ENCODE data around the gene KCNK17. TPM values are rescaled to one million over a fixed set of nuclear protein-coding genes. Genes with fewer than 3 reads are reported as not detected.
A peak's percentile ranks its signal among the peaks of the same experiment; 100 is the strongest.
"Not testable (repeated sequence)": the region's sequence is repeated elsewhere in the genome, so short reads cannot be mapped to it uniquely, and the experiment has no call there.

The KCNK17 gene
- total RNA-seq, 1 donor from 2014 or later, result not detected

DNA sequence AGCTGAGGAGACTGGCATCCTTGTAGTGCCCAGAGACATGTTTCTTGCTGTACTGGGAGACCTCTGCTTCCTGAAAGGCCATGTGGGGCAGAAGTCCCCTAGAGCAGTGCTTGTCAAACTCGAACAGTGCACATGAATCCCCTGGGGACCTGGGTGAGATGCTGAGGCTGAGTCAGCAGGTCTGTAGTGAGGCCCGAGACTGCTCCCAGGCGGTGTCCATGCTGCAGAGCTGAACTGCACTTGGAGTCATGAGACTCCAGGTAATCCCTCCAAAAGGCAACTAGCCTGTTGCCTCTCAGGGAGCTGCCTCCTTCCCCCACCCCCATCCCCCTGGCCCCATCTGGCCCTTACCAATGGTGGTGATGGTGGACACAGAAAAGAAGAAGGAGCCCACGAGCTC lies 3.7 kb downstream of the KCNK17 start:
- no peak for ATAC-seq

DNA sequence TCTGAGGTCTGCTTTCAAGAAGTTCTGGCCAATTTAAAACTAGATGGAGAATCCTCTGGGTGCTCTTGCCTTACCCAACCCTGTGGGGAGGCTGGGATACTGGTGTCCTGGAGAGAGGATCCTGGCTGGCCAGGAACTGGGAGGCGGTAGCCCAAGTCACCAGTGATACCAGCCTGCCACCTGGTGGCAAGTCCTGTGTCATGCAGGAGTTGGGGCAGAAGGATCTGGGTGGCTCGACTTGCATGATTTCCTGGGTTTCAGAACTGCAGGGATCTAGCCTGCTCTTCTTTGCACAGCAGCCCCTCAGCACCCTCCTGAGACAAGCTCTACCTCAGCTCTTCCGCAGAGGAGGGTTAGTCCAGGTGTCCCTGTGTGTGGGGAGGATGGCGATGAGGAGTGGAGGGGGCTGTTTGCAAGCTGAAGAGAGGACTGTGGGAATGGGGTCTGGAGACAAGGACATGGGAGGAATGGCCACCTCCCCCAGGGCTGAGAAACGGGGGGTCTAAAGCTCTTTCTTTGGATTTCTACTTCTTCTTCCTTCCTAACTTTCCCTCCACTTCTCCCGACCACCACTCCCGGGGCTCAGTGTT lies 4.2 kb downstream of the KCNK17 start:
- peak; percentile 72 for ATAC-seq
- intact Hi-C loops (cut with DNase I), result loop anchor here (2.0 kb wide), 1 partner anchor 437 kb away; no protein-coding TSS in a partner anchor
- peak; percentile 81 for DNase-seq (ENCODE audit: missing footprints)

More for the DNA sequence above, 3.7 kb downstream of the KCNK17 start:
- intact Hi-C loops (cut with DNase I), result loop anchor here (2.0 kb wide), 1 partner anchor 438 kb away; no protein-coding TSS in a partner anchor
- no peak for DNase-seq (ENCODE audit: missing footprints)

DNA sequence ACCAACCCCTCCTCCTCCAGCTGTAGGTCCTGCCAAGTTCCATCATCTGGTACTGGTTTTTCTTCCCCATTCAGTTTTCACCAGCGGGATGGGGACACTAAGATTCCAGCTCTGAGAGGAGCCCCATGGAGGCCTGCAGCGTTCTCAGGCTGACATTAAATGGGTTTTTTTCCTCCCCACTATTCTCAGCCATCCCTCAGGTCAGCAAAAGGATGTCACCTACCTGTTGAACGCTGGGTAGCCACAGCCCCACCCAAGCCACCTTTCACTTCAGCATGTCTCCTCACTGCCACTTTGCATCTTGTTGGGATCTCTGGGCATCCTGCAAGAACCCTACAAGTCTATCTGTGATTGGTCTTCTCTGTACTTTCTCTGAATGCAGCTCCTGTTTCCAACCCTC lies 6.8 kb downstream of the KCNK17 start:
- intact Hi-C loops (cut with DNase I), result no loop called here
- DNase-seq (ENCODE audit: missing footprints), result no peak
- ATAC-seq, result no peak

DNA sequence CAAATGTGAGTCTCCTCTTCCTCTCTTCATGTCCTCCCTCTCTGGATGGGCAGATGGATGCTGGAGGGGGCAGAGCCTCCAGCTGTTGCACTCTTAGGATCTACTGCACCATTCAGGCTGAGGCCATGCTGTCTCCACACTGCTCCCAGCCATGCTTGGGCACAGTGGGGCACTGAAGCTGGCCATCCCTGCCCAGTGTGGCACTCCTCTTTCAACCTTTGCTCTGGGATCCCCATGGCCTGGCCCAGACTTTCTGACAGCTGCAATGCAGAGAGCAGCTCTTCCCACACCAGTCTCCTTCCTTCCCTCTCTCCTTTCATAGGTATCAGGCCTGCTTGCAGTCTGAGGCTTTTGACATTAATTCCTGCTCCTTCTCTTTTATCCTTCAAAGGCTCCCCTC lies 9.3 kb downstream of the KCNK17 start:
- ATAC-seq (no peak), DNase-seq (ENCODE audit: missing footprints) (no peak)
- intact Hi-C loops (cut with DNase I), result loop anchor here (5.0 kb wide), 1 partner anchor 218 kb away; no protein-coding TSS in a partner anchor

DNA sequence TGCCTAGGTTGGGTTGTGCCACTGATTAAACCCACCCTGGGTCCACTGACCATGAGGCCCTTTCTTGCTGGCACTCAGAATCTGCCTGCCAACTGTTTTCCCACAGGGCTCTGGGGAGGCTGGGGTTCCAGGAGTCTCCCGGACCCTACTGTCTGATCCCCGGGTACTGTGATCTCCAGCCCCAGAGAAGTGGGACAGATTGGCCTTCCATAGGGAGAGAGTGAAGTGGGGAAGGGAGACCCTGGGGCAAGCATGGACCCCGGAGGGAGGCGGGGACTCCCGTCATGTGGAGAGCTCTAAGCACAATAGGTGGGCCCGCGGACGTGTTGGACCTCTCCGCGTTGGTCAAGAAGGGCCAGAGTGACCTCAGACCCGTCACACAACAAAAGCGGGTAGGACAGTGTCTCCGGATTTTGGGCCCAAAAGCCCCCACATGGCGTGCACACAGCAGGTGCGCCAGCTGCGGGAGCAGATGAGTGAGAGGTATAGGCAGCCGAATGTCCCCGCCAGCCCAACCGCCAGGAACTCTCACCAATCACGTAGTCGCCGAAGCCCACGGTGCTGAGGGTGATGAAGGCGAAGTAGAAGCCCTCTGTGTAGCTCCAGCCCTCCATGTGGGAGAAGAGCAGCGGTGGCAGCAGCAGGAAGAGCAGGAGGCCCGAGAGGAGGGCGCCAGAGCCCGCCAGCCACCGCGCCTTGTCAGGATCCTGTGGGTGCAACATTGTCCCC lies 10.6 kb downstream of the KCNK17 start:
- ATAC-seq, result no peak
- intact Hi-C loops (cut with DNase I), result loop anchor here (2.0 to 5.0 kb wide), 3 partner anchors 137 to 331 kb away; no protein-coding TSS in a partner anchor

DNA sequence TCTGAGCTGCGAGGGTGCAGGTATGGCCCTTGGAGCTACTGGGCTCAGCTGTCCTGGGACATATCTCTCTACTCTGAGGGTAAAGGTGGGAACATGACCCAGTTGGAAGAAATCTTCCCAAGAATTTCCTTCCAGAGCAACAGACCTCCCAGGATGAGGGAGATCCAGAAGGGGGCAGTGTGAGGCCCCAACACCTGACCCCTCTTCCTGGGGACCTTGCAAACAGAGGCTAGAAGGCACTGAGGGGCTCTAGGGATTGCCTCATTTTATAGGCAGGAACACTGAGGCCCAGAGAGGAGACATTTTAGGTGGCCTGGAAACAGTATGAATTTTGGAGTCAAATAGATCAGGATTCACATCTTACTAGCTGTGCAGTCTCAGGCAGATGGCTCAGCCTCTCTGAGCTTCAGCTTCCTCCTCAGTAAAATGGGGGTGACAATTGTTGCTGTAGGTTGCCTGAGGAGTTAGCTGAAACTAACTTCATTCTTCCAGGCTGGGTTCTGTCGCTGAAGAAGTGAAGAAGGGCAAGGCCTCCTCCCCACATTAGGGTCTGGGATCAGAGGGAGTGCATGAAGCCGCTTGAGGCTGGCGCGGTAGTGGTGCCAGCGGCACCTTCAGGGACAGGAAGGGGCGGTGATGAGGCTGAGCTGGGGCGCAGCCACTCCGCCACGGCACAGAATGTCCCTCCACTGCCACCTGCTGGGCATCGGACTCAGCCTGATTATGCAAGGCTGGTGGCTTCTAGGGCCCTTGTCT lies 11.4 kb downstream of the KCNK17 start:
- intact Hi-C loops (cut with DNase I), result loop anchor here (2.0 to 5.0 kb wide), 3 partner anchors 136 to 330 kb away; no protein-coding TSS in a partner anchor
- ATAC-seq (peak; percentile 85), DNase-seq (ENCODE audit: missing footprints) (peak; percentile 89)

More for the DNA sequence above, 10.6 kb downstream of the KCNK17 start:
- DNase-seq (ENCODE audit: missing footprints), result no peak

DNA sequence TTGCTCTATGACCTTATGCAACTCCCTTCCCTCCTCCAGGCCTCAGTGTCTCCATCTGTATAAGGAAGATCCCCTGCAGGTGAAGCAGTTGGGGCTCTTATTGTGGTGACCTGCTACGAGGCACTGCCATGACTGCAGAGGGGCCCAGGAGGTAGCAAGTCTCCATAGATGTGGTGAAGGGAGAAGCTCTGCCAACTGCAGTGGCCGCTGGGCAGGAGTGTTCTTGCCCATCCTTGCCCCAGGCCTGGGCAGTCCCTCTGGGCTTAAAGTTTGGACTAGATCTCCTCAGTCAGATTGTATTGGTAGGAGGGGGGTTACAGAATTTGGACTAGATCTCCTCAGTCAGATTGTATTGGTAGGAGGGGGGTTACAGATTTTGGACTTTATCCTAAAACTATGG lies 12.2 kb downstream of the KCNK17 start:
- no peak for ATAC-seq
- DNase-seq (ENCODE audit: missing footprints), result no peak
- intact Hi-C loops (cut with DNase I), result loop anchor here (2.0 to 5.0 kb wide), 3 partner anchors 135 to 329 kb away; no protein-coding TSS in a partner anchor

DNA sequence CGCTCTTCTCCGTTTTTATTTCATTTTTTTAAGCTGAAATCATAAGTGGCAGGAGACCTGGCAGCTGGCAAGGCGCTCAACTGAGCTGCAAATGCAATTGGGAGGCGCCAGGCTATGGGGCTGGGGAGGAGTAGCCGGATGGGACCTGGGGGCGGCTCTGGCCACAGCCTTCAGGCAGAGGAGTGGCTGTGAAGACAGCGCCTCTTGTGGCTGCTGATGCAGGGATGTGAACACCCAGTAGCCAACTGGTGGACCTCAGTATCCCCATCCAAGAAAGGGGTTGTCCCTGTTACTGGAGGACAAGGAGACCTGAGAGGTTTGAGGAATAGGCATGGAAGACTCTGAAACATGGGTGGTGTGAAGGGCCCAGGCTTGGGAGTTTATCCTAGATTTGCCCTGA lies 12.6 kb downstream of the KCNK17 start:
- DNase-seq (ENCODE audit: missing footprints) (no peak), ATAC-seq (no peak)
- intact Hi-C loops (cut with DNase I), result loop anchor here (2.0 to 5.0 kb wide), 3 partner anchors 135 to 329 kb away; no protein-coding TSS in a partner anchor

DNA sequence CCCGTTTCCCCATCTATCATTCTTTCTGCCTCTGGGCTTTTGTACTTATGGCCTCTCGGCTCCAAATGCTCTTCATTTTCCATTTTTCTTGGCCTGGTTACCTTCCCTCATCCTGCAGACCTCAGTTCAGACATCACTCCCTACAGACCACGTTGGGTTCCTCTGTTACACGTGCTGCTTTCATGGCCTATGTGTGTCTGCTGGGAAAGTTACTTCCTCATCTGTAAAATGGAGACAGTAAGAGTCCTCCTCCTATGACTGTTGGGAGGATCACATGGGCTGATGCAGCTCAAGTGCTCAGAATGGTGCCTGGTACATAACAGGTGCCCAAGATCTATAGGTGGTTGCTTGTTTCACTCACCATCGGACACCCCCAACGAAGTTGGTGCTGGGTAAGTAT lies 13.5 kb downstream of the KCNK17 start:
- no peak for ATAC-seq
- intact Hi-C loops (cut with DNase I), result loop anchor here (5.0 kb wide), 1 partner anchor 213 kb away; no protein-coding TSS in a partner anchor
- DNase-seq (ENCODE audit: missing footprints), result no peak

DNA sequence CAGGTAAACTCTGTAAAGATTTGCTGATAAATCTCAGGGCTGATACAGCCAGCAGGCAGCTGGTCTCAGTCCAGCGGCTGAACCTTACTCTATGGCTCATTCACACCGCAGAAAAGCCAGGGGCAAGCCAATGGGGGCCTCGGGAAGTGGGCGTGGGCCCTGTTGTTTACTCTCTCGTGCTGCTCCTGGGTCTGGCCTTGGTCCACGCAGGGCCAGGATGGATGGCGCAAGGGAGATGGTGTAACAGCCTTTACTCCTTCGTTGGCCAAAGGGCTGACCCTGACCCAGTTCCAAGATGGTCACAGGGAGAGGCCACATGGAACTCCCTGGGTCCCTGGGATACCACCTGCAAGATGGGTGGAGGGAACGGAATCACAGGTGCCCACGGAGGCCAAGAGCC lies 16.2 kb downstream of the KCNK17 start:
- DNase-seq (ENCODE audit: missing footprints), result no peak
- intact Hi-C loops (cut with DNase I), result no loop called here

DNA sequence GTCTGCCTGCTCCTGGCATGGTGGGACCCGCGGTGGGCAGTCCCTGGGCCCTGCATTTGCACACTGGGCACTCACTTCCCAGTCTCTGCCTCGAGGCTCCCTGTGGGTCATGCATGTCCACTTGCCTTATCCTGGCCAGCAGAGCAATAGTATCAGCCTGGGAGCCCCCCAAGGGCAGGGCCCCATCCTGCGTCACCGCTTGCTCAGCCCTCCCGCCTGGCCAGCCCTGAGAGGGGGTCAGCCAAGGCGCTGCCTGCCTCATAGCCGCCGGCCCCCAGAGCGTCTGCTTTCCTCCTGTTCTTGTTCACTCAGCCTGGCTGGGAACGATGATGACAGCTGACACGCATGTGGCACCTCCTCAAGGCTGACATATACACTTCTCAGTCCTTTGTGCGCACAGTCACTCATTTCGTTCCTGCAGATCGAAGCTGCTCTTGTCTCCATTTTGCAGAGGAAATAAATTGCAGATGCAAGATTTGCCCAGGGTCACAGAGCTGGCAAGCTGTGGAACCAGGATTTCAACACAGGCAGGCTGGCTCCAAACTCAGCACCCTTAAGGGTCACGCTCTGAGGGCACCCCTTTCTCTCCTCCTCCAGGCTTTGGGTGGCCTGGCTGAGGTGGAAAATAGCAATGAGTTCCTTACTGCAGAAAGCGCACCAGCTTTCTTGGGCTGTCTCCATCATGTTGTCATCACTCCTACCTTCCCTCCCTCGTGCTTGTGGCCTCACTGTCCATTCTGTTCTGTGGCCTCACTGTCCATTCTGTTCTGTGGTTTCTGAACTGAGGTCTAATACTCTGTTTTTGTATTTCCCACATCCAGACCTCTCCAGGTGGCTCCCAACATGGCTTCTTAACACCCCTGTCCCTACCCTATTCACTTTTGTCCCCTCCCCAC lies 17.2 kb downstream of the KCNK17 start:
- intact Hi-C loops (cut with DNase I), result no loop called here
- peak; percentile 83 for DNase-seq (ENCODE audit: missing footprints)
- ATAC-seq, result peak; percentile 90

More for the DNA sequence above, 16.2 kb downstream of the KCNK17 start:
- no peak for ATAC-seq

DNA sequence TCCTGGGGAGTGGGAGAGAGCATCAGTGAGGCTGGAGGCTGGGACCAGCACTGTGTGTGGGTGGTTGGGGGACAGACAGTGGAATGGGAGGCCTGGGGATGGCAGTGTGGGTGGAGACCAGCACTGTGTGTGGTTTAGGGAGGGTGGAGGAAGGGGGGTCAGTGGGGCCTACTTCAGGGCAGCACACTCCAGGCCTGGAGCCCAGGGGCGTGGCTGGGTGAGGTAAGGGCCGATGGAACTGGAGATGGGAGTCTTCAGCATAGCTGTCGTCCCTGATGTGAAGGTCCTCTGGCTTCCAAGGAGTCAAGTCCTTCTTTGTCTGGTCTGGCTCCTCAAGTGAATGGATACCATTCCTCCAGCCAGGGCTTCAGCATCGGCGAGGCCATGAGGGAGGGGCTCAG lies 18.6 kb downstream of the KCNK17 start:
- peak; percentile 27 for ATAC-seq
- intact Hi-C loops (cut with DNase I), result no loop called here
- DNase-seq (ENCODE audit: missing footprints), result no peak

DNA sequence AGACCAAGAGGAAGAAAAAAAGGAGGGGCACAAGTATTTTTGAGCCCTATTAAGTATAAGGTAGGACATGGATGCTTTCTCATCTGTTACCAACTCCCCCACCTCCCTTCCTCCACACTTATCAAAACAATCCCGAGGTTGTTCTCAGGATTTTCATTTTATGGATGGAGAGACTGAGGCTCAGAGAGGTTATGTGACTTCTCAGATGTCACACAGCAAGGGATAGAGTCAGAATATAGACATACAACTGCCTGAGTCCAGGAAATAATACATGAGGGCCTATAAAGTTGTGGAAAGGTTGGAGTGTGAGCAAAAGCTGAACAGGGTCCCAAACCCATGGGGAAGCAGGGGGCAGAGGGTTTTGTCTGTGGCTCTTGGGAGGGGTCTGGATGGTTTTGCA lies 19.3 kb downstream of the KCNK17 start:
- intact Hi-C loops (cut with DNase I), result no loop called here
- no peak for ATAC-seq
- no peak for DNase-seq (ENCODE audit: missing footprints)

DNA sequence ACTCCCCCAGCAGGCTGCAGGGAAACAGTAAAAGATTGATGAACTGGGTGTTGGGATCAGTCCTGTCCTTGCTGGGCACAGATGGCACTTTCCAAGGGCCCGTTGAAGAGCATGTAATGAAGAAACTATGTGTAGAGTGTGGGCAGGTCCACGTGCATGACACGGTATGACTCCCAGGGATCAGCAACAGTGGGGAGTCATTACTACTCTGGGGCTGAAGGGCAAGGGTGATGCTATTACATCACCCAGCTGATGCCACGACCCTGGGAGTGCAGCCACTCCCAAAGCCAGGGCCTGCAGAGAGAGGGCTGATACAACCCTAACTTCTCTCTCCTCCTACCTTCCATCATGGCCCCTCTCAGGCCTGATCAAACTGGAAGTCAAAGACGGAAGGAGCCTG lies 20.1 kb downstream of the KCNK17 start:
- DNase-seq (ENCODE audit: missing footprints) (no peak), ATAC-seq (no peak)
- intact Hi-C loops (cut with DNase I), result no loop called here

DNA sequence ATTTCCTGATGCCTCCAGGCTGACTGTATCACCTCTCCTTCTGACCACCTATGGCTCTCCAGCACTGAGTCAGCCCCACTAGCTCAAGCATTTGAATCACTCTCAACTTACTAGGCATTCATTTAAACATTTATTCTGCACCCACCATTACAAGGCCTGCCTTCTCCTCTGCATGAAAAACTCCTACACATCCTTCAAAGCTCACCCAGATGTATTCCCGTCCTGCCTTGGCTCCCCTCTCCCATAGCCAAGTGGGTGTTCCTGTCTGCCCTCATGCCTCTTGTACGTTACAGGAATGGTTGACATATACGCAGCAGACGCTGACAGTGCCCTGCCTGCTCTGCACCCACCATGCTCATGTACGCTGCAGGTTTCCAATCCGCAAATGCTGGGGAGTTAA lies 21.6 kb downstream of the KCNK17 start:
- intact Hi-C loops (cut with DNase I), result no loop called here
- ATAC-seq, result no peak

DNA sequence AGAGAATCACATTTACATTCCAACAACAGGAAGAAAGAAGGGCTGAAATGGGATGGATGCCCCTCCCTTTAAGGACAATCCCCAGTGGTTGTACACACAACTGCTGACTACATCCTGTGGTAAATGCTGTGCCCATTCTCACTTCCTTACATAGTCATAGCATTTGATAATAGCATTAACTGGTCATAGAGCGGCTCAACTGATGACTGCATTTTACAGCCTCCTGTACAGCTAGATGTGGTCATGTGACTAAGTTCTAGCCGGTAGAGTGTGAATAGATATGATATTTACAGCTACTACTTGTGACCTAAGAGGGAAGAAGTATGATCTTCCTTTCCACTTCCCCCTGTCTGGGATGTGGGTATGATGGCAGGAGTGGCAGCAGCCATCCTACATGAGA lies 24.7 kb downstream of the KCNK17 start:
- DNase-seq (ENCODE audit: missing footprints) (no peak), ATAC-seq (no peak)
- intact Hi-C loops (cut with DNase I), result no loop called here

More for the DNA sequence above, 21.6 kb downstream of the KCNK17 start:
- no peak for DNase-seq (ENCODE audit: missing footprints)

DNA sequence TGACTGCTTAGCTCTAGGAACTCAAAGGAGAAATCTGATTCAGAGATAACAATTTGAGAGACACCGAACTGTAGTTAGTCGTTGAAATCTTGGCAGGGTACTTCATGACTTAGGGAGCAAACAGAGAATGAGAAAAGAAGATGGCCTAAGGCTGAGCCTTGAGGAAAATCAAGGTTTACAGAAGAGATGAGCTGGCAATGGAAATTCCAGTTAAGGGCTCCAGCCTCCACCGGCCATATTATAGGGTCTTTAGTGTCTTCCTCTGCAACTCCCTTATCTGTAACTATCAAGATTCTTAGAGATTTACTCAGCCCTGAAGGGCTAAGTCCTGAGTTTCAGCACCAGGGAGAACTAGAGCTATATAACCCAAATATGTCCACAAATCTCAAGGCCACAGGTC lies 26.6 kb downstream of the KCNK17 start:
- no peak for ATAC-seq
- intact Hi-C loops (cut with DNase I), result no loop called here
- no peak for DNase-seq (ENCODE audit: missing footprints)

DNA sequence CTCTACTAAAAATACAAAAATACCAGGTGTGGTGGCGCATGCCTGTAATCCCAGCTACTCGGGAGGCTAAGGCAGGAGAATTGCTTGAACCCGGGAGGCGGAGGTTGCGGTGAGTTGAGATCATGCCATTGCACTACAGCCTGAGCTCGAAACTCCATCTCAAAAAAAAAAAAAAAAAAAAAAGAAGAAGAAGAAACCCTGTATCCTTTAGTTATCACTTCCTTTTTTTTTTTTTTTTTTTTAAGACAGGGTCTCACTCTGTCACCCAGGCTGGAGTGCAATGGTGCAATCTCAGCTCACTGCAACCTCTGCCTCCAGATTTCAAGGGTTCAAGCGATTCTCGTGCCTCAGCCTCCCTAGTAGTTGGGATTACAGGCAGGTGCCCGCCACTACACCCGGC lies 27.6 kb downstream of the KCNK17 start:
- DNase-seq (ENCODE audit: missing footprints); intact Hi-C loops (cut with DNase I); ATAC-seq: not testable (repeated sequence)
